ENCODE results near the gene GPR155.

GPR155 gene

DNA sequence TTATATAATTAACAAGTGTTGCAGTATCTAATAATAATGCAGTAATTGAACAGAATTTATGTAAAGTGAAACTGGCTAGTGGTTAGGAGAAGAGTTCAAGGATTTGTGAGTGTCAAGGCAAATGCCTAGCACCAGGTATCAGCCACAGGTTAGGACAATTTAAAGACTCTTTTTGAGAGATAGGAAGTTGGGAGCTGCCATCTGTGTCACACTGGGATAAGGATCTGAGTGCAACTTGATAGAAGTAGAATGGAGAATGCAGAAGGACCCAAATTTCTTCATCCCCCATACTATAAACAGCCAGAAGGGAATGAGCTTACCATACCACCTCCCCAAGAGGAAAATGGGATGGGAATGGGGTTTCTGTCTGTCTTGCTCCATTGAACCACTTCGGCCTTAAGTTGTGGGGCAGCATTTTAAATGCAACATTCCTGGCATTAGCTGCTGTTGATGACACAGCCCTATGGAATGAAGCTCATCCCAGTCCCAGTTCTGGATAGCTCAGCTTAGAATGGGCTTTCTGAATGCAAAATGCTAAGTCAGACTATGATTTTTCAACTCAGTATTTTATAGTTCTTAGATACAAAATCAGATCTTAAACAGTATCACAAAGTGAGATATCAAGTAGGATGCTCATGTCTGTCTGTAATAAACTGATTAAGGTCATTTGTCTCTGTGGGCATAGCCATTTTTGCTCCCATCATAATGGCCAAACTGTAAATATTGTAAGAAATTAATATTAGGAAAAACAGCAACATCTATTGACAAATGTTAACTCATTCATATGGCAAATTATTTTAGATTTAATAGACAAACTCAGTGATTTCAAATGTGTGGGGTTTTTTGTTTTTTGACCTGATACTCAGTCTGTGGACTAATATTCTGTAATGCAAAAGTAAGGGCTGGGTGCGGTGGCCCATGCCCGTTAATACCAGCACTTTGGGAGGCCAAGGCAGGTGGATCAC, 44.0 kb downstream of the GPR155 start:
- Mint-ChIP-seq H3K4me3 (no peak overlapping the region), H3K27me3 (ENCODE audit: low read depth) (no peaks in the 10 kb centered on the region), H3K9me3 (no peaks in the 10 kb centered on the region), H3K4me1 (peaks cover 8% of the 10 kb centered on the region), H3K27ac (no peak overlapping the region), H3K36me3 (ENCODE audit: low read depth) (no peaks in the 10 kb centered on the region)
- TF ChIP-seq CTCF (IDR thresholded peaks at IDR 0.05; ENCODE audit: unreplicated experiment in 3 of 3) = no peak

DNA sequence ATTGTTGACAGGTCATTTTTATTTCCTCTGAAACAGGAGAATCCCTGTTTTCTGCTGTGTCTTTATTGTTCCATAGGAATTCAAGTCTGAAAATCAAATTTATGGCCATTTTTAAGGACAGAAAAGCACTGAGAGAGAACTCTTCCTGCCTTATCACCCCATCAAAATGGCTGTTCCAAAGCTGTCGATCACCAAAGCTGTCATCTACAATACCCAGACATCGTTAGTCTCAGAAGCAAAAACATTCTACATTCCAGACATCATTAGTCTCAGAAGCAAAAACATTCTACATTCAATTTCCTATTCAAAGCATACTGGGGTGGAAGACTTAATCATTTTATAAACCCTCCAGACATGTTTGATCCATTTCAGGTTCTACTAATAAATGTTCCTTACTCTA, 46.9 kb downstream of the GPR155 start:
- no peaks in the 10 kb centered on the region for H3K27me3 Mint-ChIP-seq (ENCODE audit: low read depth)
- peaks cover 4% of the 10 kb centered on the region for H3K4me1 Mint-ChIP-seq
- H3K27ac Mint-ChIP-seq = no peak overlapping the region
- no peak overlapping the region for H3K4me3 Mint-ChIP-seq
- H3K36me3 Mint-ChIP-seq (ENCODE audit: low read depth) = peaks cover 7% of the 10 kb centered on the region
- no peak for TF ChIP-seq CTCF (IDR thresholded peaks at IDR 0.05; ENCODE audit: unreplicated experiment in 3 of 3)
- H3K9me3 Mint-ChIP-seq = no peaks in the 10 kb centered on the region

DNA sequence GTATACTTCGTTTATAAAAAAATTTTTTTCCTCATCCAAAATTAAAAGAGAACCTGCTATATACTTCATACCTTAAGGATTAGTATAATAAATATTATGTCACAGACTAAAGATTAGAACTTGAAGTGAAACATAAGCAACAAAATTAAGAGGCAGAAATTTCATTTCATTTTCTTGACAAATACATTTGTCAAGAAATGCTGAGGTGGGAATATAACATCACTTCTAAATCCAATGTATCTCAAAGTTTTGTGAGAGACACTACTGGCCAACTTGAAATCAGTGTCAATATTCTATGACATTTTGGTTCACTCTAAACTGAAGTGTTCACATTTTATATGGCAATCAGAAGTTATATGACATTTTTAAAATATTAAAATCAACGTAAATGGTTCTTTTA, 47.5 kb downstream of the GPR155 start:
- Mint-ChIP-seq H3K4me1 (no peaks in the 10 kb centered on the region), H3K9me3 (no peaks in the 10 kb centered on the region), H3K27ac (no peak overlapping the region), H3K27me3 (ENCODE audit: low read depth) (no peaks in the 10 kb centered on the region), H3K36me3 (ENCODE audit: low read depth) (peaks cover 7% of the 10 kb centered on the region), H3K4me3 (no peak overlapping the region)
- TF ChIP-seq CTCF (IDR thresholded peaks at IDR 0.05; ENCODE audit: unreplicated experiment in 3 of 3) = no peak

GRCh38 chr2:174438146-174438886, 48.5 kb downstream of the GPR155 start:
- no peak for TF ChIP-seq CTCF (IDR thresholded peaks at IDR 0.05; ENCODE audit: unreplicated experiment in 3 of 3)
- peaks cover 9% of the 10 kb centered on the region for H3K36me3 Mint-ChIP-seq (ENCODE audit: low read depth)
- no peaks in the 10 kb centered on the region for H3K27me3 Mint-ChIP-seq (ENCODE audit: low read depth)
- H3K4me3 Mint-ChIP-seq = no peak overlapping the region
- H3K4me1 Mint-ChIP-seq = no peaks in the 10 kb centered on the region
- no peaks in the 10 kb centered on the region for H3K9me3 Mint-ChIP-seq
- no peak overlapping the region for H3K27ac Mint-ChIP-seq

GRCh38 chr2:174436351-174436750, 50.5 kb downstream of the GPR155 start:
- Mint-ChIP-seq H3K4me3 (no peak overlapping the region), H3K27me3 (ENCODE audit: low read depth) (no peaks in the 10 kb centered on the region), H3K4me1 (no peaks in the 10 kb centered on the region), H3K27ac (peak overlapping the region in 1 of 3 experiments; percentile 37), H3K36me3 (ENCODE audit: low read depth) (peaks cover 17% of the 10 kb centered on the region), H3K9me3 (no peaks in the 10 kb centered on the region)
- no peak for TF ChIP-seq CTCF (IDR thresholded peaks at IDR 0.05; ENCODE audit: unreplicated experiment in 3 of 3)

All from nephron (organoid).